Measurements from ENCODE around the gene MT1HL1. TPM values are rescaled to one million over a fixed set of nuclear protein-coding genes. Genes with fewer than 3 reads are reported as not detected.

Gene MT1HL1
- polyA plus RNA-seq, 1 of the 3 experiments (the other 2 are of a cell fraction), result not detected

GRCh38 chr1:236992449-236992848 lies 11.8 kb downstream of the MT1HL1 start:
- DNase-seq, result no peak
- CTCF ChIA-PET, result no interaction called here
- H3K9ac ChIP-seq, result no peak overlapping the region
- H4K20me1 ChIP-seq (ENCODE audit: insufficient read depth), result no peaks in the 10 kb centered on the region
- H3K9me2 ChIP-seq, result no peaks in the 10 kb centered on the region
- POLR2A ChIA-PET, result no interaction called here
- no peak for TF ChIP-seq SMC3 (IDR thresholded peaks at IDR 0.05; ENCODE audit: low read depth, low read length)
- TF ChIP-seq GABPA (IDR thresholded peaks at IDR 0.05; ENCODE audit: low read depth), result no peak
- TF ChIP-seq EP300 (IDR thresholded peaks at IDR 0.05; ENCODE audit: borderline replicate concordance in 1 of 2, low read depth in 1 of 2, low read length in 1 of 2), result no peak
- no peak for TF ChIP-seq CHD2 (IDR thresholded peaks at IDR 0.05; ENCODE audit: low read length, partially characterized antibody)
- TF ChIP-seq NFIC (IDR thresholded peaks at IDR 0.05; ENCODE audit: borderline replicate concordance), result no peak
- TF ChIP-seq FOSL2 (IDR thresholded peaks at IDR 0.05; ENCODE audit: borderline replicate concordance, low read depth), result no peak
- TF ChIP-seq, protein P1, sequence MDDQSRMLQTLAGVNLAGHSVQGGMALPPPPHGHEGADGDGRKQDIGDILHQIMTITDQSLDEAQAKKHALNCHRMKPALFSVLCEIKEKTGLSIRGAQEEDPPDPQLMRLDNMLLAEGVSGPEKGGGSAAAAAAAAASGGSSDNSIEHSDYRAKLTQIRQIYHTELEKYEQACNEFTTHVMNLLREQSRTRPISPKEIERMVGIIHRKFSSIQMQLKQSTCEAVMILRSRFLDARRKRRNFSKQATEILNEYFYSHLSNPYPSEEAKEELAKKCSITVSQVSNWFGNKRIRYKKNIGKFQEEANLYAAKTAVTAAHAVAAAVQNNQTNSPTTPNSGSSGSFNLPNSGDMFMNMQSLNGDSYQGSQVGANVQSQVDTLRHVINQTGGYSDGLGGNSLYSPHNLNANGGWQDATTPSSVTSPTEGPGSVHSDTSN (IDR thresholded peaks at IDR 0.05), result no peak
- no peak for TF ChIP-seq MEF2A (IDR thresholded peaks at IDR 0.05; ENCODE audit: borderline replicate concordance, low read depth)
- TF ChIP-seq MAX (IDR thresholded peaks at IDR 0.05; ENCODE audit: low read depth), result no peak
- no peak overlapping the region for H3K4me3 ChIP-seq (ENCODE audit: low read depth in 2 of 2, low read length in 1 of 2)
- 29% methylated on average over 8 of the region's 8 CpGs for WGBS (ENCODE audit: low lambda C conversion rate)
- H3K9me3 ChIP-seq, result peaks cover 6% of the 10 kb centered on the region; the same call in 1 of the 2 replicates
- H3K79me2 ChIP-seq (ENCODE audit: insufficient read depth), result no peaks in the 10 kb centered on the region
- H3K4me1 ChIP-seq (ENCODE audit: control insufficient read depth in 1 of 2, insufficient read depth in 2 of 2, low read depth in 1 of 2, low read length in 1 of 2), result no peaks in the 10 kb centered on the region; a peak in 1 of 4 replicates
- no peak overlapping the region for H2AFZ ChIP-seq (ENCODE audit: low read depth)
- H3F3A ChIP-seq (replicated peaks; ENCODE audit: insufficient read depth), result no peaks in the 10 kb centered on the region
- H3K36me3 ChIP-seq (replicated peaks in 1 of 2; ENCODE audit: control insufficient read depth in 1 of 2, insufficient read depth in 2 of 2, low read length in 1 of 2), result no peaks in the 10 kb centered on the region
- H3K27me3 ChIP-seq (ENCODE audit: insufficient read depth), result no peaks in the 10 kb centered on the region
- H3K27ac ChIP-seq (ENCODE audit: low read depth in 2 of 2, low read length in 1 of 2), result no peak overlapping the region
- H3K4me2 ChIP-seq, result no peak overlapping the region

DNA sequence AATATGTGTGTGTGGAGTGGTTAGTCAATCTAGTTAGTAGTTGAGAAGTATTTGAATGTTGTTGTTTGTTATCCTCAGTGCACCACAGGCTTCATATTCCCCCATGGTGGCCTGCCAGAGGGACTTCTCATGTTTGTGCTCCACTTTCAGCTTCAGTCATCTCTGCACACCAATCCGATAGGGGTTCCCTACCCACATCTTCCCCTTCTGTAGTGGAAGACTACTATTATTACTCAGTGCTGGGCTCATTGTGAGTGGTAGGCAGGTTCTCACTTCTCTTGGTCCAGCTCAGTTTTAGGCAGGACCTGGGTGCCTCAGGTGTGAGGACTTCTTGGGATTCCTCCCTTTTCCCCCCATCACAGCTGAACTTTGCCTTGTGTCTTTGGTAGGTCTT lies 14.2 kb downstream of the MT1HL1 start:
- Histone ChIP-seq H3K9me3 (0 out of 2 replicates have a peak, but pooled peaks cover 6% of the 10 kb centered on the region), H3K9me2 (no peaks in the 10 kb centered on the region), H3K36me3 (replicated peaks in 1 of 2; ENCODE audit: control insufficient read depth in 1 of 2, insufficient read depth in 2 of 2, low read length in 1 of 2) (no peaks in the 10 kb centered on the region), H3K79me2 (ENCODE audit: insufficient read depth) (no peaks in the 10 kb centered on the region), H3K27me3 (ENCODE audit: insufficient read depth) (no peaks in the 10 kb centered on the region), H2AFZ (ENCODE audit: low read depth) (no peak overlapping the region), H3K4me2 (no peak overlapping the region), H3K4me1 (ENCODE audit: control insufficient read depth in 1 of 2, insufficient read depth in 2 of 2, low read depth in 1 of 2, low read length in 1 of 2) (no peaks in the 10 kb centered on the region), H3F3A (replicated peaks; ENCODE audit: insufficient read depth) (no peaks in the 10 kb centered on the region), H3K9ac (no peak overlapping the region), H3K4me3 (ENCODE audit: low read depth in 2 of 2, low read length in 1 of 2) (no peak overlapping the region), H4K20me1 (ENCODE audit: insufficient read depth) (no peaks in the 10 kb centered on the region), H3K27ac (ENCODE audit: low read depth in 2 of 2, low read length in 1 of 2) (no peak overlapping the region)
- ChIA-PET CTCF (interaction anchor here (1.2 kb wide), 1 partner anchor 12 kb away, joined by 4 read pairs; no protein-coding TSS in a partner anchor), POLR2A (no interaction called here)
- TF ChIP-seq POLR2AphosphoS5 (IDR thresholded peaks at IDR 0.05; ENCODE audit: low read depth, low read length), result no peak
- TF ChIP-seq GATA2 (CRISPR knock-in tag; IDR thresholded peaks at IDR 0.05), result no peak
- TF ChIP-seq, protein P1 (IDR thresholded peaks at IDR 0.05), result no peak
- TF ChIP-seq, protein P2, sequence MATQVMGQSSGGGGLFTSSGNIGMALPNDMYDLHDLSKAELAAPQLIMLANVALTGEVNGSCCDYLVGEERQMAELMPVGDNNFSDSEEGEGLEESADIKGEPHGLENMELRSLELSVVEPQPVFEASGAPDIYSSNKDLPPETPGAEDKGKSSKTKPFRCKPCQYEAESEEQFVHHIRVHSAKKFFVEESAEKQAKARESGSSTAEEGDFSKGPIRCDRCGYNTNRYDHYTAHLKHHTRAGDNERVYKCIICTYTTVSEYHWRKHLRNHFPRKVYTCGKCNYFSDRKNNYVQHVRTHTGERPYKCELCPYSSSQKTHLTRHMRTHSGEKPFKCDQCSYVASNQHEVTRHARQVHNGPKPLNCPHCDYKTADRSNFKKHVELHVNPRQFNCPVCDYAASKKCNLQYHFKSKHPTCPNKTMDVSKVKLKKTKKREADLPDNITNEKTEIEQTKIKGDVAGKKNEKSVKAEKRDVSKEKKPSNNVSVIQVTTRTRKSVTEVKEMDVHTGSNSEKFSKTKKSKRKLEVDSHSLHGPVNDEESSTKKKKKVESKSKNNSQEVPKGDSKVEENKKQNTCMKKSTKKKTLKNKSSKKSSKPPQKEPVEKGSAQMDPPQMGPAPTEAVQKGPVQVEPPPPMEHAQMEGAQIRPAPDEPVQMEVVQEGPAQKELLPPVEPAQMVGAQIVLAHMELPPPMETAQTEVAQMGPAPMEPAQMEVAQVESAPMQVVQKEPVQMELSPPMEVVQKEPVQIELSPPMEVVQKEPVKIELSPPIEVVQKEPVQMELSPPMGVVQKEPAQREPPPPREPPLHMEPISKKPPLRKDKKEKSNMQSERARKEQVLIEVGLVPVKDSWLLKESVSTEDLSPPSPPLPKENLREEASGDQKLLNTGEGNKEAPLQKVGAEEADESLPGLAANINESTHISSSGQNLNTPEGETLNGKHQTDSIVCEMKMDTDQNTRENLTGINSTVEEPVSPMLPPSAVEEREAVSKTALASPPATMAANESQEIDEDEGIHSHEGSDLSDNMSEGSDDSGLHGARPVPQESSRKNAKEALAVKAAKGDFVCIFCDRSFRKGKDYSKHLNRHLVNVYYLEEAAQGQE (IDR thresholded peaks at IDR 0.05; ENCODE audit: low read depth, low read length), result no peak
- no peak for TF ChIP-seq ELF1 (IDR thresholded peaks at IDR 0.05)
- TF ChIP-seq FOXJ3 (CRISPR knock-in tag; IDR thresholded peaks at IDR 0.05), result no peak
- TF ChIP-seq NFIC (IDR thresholded peaks at IDR 0.05; ENCODE audit: borderline replicate concordance), result no peak
- no peak for TF ChIP-seq TCF12 (IDR thresholded peaks at IDR 0.05)
- no peak for TF ChIP-seq CTCF (IDR thresholded peaks at IDR 0.05)
- no peak for TF ChIP-seq USF2 (IDR thresholded peaks at IDR 0.05; ENCODE audit: borderline replicate concordance, low read depth, low read length)
- no peak for TF ChIP-seq EZH2phosphoT487 (IDR thresholded peaks at IDR 0.05; ENCODE audit: borderline replicate concordance, low read depth)
- no peak for TF ChIP-seq SIN3A (IDR thresholded peaks at IDR 0.05; ENCODE audit: borderline replicate concordance, low read depth, low read length)
- TF ChIP-seq GABPA (IDR thresholded peaks at IDR 0.05; ENCODE audit: low read depth), result no peak
- TF ChIP-seq MXI1 (IDR thresholded peaks at IDR 0.05; ENCODE audit: low read depth, low read length), result no peak
- DNase-seq, result no peak
- 6% methylated on average over 1 of the region's 1 CpG for WGBS (ENCODE audit: low lambda C conversion rate)
